Measurements from ENCODE around the gene SIRPB2. TPM values are rescaled to one million over a fixed set of nuclear protein-coding genes. Genes with fewer than 3 reads are reported as not detected.

The SIRPB2 gene
- total and polyA plus RNA-seq, 2 of the 4 experiments (the other 2 are of a cell fraction) = not detected

- H4K8ac ChIP-seq (ENCODE audit: low read depth in 2 of 2, low read length in 2 of 2) = no peak overlapping the region
- no peak overlapping the region for H2BK15ac ChIP-seq (ENCODE audit: low read depth, low read length)
- H4K91ac ChIP-seq (ENCODE audit: insufficient read depth, low read depth, low read length) = no peak overlapping the region
- POLR2A ChIA-PET (ENCODE audit: unreplicated experiment) = no interaction called here
- no peak overlapping the region for H3K4ac ChIP-seq (ENCODE audit: low read depth, low read length)
- peaks cover 8% of the 10 kb centered on the region for H3K27me3 ChIP-seq (ENCODE audit: control insufficient read depth, insufficient read depth, low read length)
- dilution Hi-C loops (cut with HindIII; ENCODE audit: low sequenced_read_pairs, unreplicated experiment) (no loop called here), intact Hi-C loops (cut with micrococcal nuclease) (loop anchor here (10.0 kb wide), 1 partner anchor 665 kb away; no protein-coding TSS in a partner anchor), in situ Hi-C loops (cut with MboI; ENCODE audit: low sequenced_read_pairs) (no loop called here)
- no peak overlapping the region for H2AK5ac ChIP-seq (ENCODE audit: low read depth, low read length)
- no peak for ATAC-seq (ENCODE audit: low read depth)
- H3K4me3 ChIP-seq (ENCODE audit: insufficient read depth, low read depth, low read length) = no peak overlapping the region
- H3K4me1 ChIP-seq (ENCODE audit: control insufficient read depth, insufficient read depth, low read length) = 0 out of 2 replicates have a peak, but pooled peaks cover 2% of the 10 kb centered on the region
- H3K23ac ChIP-seq (ENCODE audit: low read depth, low read length) = no peak overlapping the region
- no peak overlapping the region for H3K4me2 ChIP-seq (ENCODE audit: low read depth, low read length)
- DNase-seq = no peak
- WGBS, 2 experiments (ENCODE audit: extremely low coverage in 2 of 2, insufficient read length in 1 of 2) = 100% methylated on average over 2 of the region's 9 CpGs; no CpG with 5 or more reads in 1 of the 2 experiments
- H2AK9ac ChIP-seq (replicated peaks; ENCODE audit: low read depth, low read length, poor library complexity) = no peak overlapping the region
- H3K18ac ChIP-seq (ENCODE audit: low read depth, low read length) = no peak overlapping the region
- no peak overlapping the region for H4K5ac ChIP-seq (ENCODE audit: low read depth, low read length)
- H3K9me1 ChIP-seq (ENCODE audit: insufficient read depth, low read length) = peaks cover 4% of the 10 kb centered on the region; the same call in 1 of the 2 replicates
- no peak overlapping the region for H3K14ac ChIP-seq (replicated peaks; ENCODE audit: low read depth, low read length)
- no peak overlapping the region for H3K9ac ChIP-seq (ENCODE audit: low read depth, low read length)
- no peaks in the 10 kb centered on the region for H4K20me1 ChIP-seq (ENCODE audit: insufficient read depth, low read length)
- TF ChIP-seq CEBPB (IDR thresholded peaks at IDR 0.05; ENCODE audit: low read depth, low read length) (no peak), POLR2A (IDR thresholded peaks at IDR 0.05; ENCODE audit: low read depth, low read length) (no peak), NFE2L2 (IDR thresholded peaks at IDR 0.05; ENCODE audit: low read depth, low read length) (no peak), MAFK (IDR thresholded peaks at IDR 0.05; ENCODE audit: low read depth, low read length) (no peak), BHLHE40 (IDR thresholded peaks at IDR 0.05; ENCODE audit: low read depth, low read length) (no peak), MXI1 (IDR thresholded peaks at IDR 0.05; ENCODE audit: borderline replicate concordance, low read depth, low read length) (no peak), ELK1 (IDR thresholded peaks at IDR 0.05; ENCODE audit: borderline replicate concordance, low read depth, low read length) (no peak), SMC3 (IDR thresholded peaks at IDR 0.05; ENCODE audit: low read depth, low read length) (no peak), RCOR1 (IDR thresholded peaks at IDR 0.05; ENCODE audit: insufficient replicate concordance, low read length) (no peak), CHD1 (IDR thresholded peaks at IDR 0.05; ENCODE audit: low read depth, low read length) (no peak), MAZ (IDR thresholded peaks at IDR 0.05; ENCODE audit: borderline replicate concordance, low read depth, low read length) (no peak), RFX5 (IDR thresholded peaks at IDR 0.05; ENCODE audit: low read depth, low read length) (no peak), CTCF (conservative IDR thresholded peaks at IDR 0.05; ENCODE audit: low read depth, low read length) (no peak), FOS (IDR thresholded peaks at IDR 0.05; ENCODE audit: low read depth, low read length) (no peak), USF2 (IDR thresholded peaks at IDR 0.05; ENCODE audit: low read depth, low read length) (no peak), RAD21 (IDR thresholded peaks at IDR 0.05; ENCODE audit: low read length) (no peak)
- no peak overlapping the region for H2BK20ac ChIP-seq (ENCODE audit: low read depth, low read length)
- H2BK5ac ChIP-seq (ENCODE audit: low read depth, low read length, poor library complexity, severe bottlenecking) = no peak overlapping the region
- no peak overlapping the region for H3K27ac ChIP-seq (ENCODE audit: insufficient read depth, low read length)
- CTCF ChIA-PET = no interaction called here
- BruUV-seq (replicated peaks) = no TSS peak
- H3K9me3 ChIP-seq (ENCODE audit: control insufficient read depth, insufficient read depth, low read length) = no peaks in the 10 kb centered on the region
- H2AFZ ChIP-seq (replicated peaks; ENCODE audit: low read length, poor library complexity) = no peak overlapping the region
- H2BK120ac ChIP-seq (ENCODE audit: low read depth, low read length) = no peak overlapping the region
- no peaks in the 10 kb centered on the region for H3K36me3 ChIP-seq (ENCODE audit: control insufficient read depth, insufficient read depth, low read length)
- no peak overlapping the region for H3K56ac ChIP-seq (ENCODE audit: extremely low read depth, insufficient read depth, low read length)
- H3K79me1 ChIP-seq (ENCODE audit: low read depth in 1 of 2, low read length in 2 of 2) = no peaks in the 10 kb centered on the region
Observed at GRCh38 chr20:1479831-1480595, 11.2 kb downstream of the SIRPB2 start.
